GM12878 (cell line): Measurements from ENCODE around the gene TROAP. TPM values are rescaled to one million over a fixed set of nuclear protein-coding genes. Genes with fewer than 3 reads are reported as not detected.

ENCODE experiments used
- ATAC-seq: fragments of 200-7000 bp; cut with Tn5 transposase; 3 replicates; pipeline ENCODE4 v1.9.1; 2020; ENCODE audit warnings: mild to moderate bottlenecking, moderate library complexity
- BruUV-seq: library from RNA; stranded (reverse); fragments of 400-500 nt; replicated peaks from 2 replicates; lab custom pipeline; 2021; lab: Mats Ljungman, UMichigan
- CTCF ChIA-PET: fragments of 300-600 bp; sonication (Branson Sonifier 250); formaldehyde crosslinking; extraction: SDS; loops from one replicate; lab custom pipeline; 2021; ENCODE audit warnings: inconsistent platforms; lab: Yijun Ruan, JAX
- POLR2A ChIA-PET: fragments of 350-600 bp; formaldehyde crosslinking; extraction: SDS; loops from one replicate; lab custom pipeline; 2021; ENCODE audit warnings: inconsistent platforms; lab: Charles Lee
- RAD21 ChIA-PET: fragments of 300-600 bp; sonication (Branson Sonifier 250); formaldehyde crosslinking; loops from one replicate; lab custom pipeline; 2023; ENCODE audit warnings: antibody characterized with exemption; ENCODE audit not compliant: unreplicated experiment; lab: Charles Lee
- SMC1A ChIA-PET: fragments of 300-600 bp; sonication (Branson Sonifier 250); formaldehyde crosslinking; loops from one replicate; lab custom pipeline; 2023; ENCODE audit not compliant: unreplicated experiment, uncharacterized antibody; lab: Charles Lee
- DNase-seq: peaks from one replicate; pipeline ENCODE4 v3.0.0-alpha.2; 2011; ENCODE audit warnings: low read depth, low spot score
- FAIRE-seq: peaks from 3 replicates; lab custom pipeline; 2011; peaks lifted over from hg19 to GRCh38; lab: Jason Lieb, UNC
- H2AFZ ChIP-seq: 2 replicates; pipeline ENCODE4 v1.6.0; 2011; ENCODE audit warnings: low read depth, low read length, control low read depth; ENCODE audit not compliant: control insufficient read depth
- H3K27ac ChIP-seq: 2 replicates; pipeline ENCODE4 v1.5.1; 2011; ENCODE audit warnings: control low read depth; ENCODE audit not compliant: control insufficient read depth, insufficient read depth
- H3K27me3 ChIP-seq, 2 experiments: replicated peaks in 1 of 2; 2 replicates each; pipeline versions ENCODE4 v1.6.0 to v1.6.1; 2011; ENCODE audit warnings: low read length in 1 of 2; ENCODE audit not compliant: control insufficient read depth in 2 of 2, insufficient read depth in 2 of 2
- H3K36me3 ChIP-seq, 2 experiments: 2 replicates each; pipeline ENCODE4 v1.5.1; 2011; ENCODE audit warnings: low read length in 1 of 2; ENCODE audit not compliant: control insufficient read depth in 2 of 2, insufficient read depth in 2 of 2
- H3K4me1 ChIP-seq: 2 replicates; pipeline ENCODE4 v1.6.1; 2011; ENCODE audit warnings: mild to moderate bottlenecking, low read length, moderate library complexity, mixed read lengths; ENCODE audit not compliant: control insufficient read depth, insufficient read depth
- H3K4me2 ChIP-seq: 2 replicates; pipeline ENCODE4 v1.6.0; 2011; ENCODE audit warnings: control low read depth; ENCODE audit not compliant: control insufficient read depth, insufficient read depth
- H3K4me3 ChIP-seq: fragments of 200-600 bp; sonication (generic); 2 replicates; pipeline ENCODE4 v1.5.1; 2016
- H3K79me2 ChIP-seq: 2 replicates; pipeline ENCODE4 v1.6.0; 2011; ENCODE audit warnings: low read length; ENCODE audit not compliant: control insufficient read depth, insufficient read depth
- H3K9ac ChIP-seq: 2 replicates; pipeline ENCODE4 v1.8.0; 2011; ENCODE audit warnings: low read length, control low read depth, mixed read lengths; ENCODE audit not compliant: control insufficient read depth, insufficient read depth
- H3K9me3 ChIP-seq: replicated peaks from 3 replicates; pipeline ENCODE4 v1.5.1; 2011; ENCODE audit warnings: mild to moderate bottlenecking, low read length; ENCODE audit not compliant: control insufficient read depth, insufficient read depth
- H4K20me1 ChIP-seq: 2 replicates; pipeline ENCODE4 v1.6.0; 2011; ENCODE audit not compliant: control insufficient read depth, insufficient read depth
- ATF7 ChIP-seq: fragments of 450-650 bp; IDR thresholded peaks from 2 replicates; pipeline ENCODE4 v1.6.1; 2016; ENCODE audit warnings: low read depth, mild to moderate bottlenecking
- EGR1 ChIP-seq, 2 experiments: IDR thresholded peaks; 1 replicate in 1 of 2; 2 replicates in 1 of 2; pipeline ENCODE4 v1.6.1; 2011 to 2012; ENCODE audit warnings: low read depth in 2 of 2, low read length in 2 of 2, borderline replicate concordance in 1 of 2, mild to moderate bottlenecking in 1 of 2, moderate library complexity in 1 of 2
- JUND ChIP-seq: IDR thresholded peaks from 2 replicates; pipeline ENCODE4 v1.6.1; 2012; ENCODE audit warnings: low read depth, mild to moderate bottlenecking, low read length, improper control_type of control experiment, moderate library complexity
- NFIC ChIP-seq: IDR thresholded peaks from 2 replicates; pipeline ENCODE4 v1.6.1; 2012; ENCODE audit warnings: low read depth, mild to moderate bottlenecking, inconsistent platforms, low read length, moderate library complexity
- SMAD1 ChIP-seq: fragments of 450-650 bp; IDR thresholded peaks from 2 replicates; pipeline ENCODE4 v1.6.1; 2018; ENCODE audit warnings: mild to moderate bottlenecking, low read depth; ENCODE audit not compliant: partially characterized antibody
- WGBS: methylation state at CpG from one replicate; pipeline ENCODE4 v1.1.6; 2016; ENCODE audit warnings: low lambda C conversion rate; ENCODE audit not compliant: insufficient replicate concordance, insufficient coverage; ENCODE audit errors: missing lambda C conversion rate; 5-methylcytosine and 5-hydroxymethylcytosine counted together
- in situ Hi-C: fragments of 300-500 bp; cut with MboI; formaldehyde crosslinking; loops from 9 replicates; pipeline ENCODE4 v1.14.3; 2018; ENCODE audit warnings: mixed read lengths
- intact Hi-C: fragments of 100-400 bp; cut with micrococcal nuclease; formaldehyde crosslinking; loops from one replicate; pipeline ENCODE4 v1.14.2; 2022; ENCODE audit not compliant: unreplicated experiment
- polyA plus RNA-seq, 11 experiments: library from polyadenylated mRNA; depleted of rRNA in 4 of 11; unstranded in 6 of 11; stranded (reverse) in 5 of 11; fragments of >200 nt; fragmentation: Nextera tagmentation in 4 of 11; fragmentation: Illumina TruSeq in 1 of 11; extraction: Ambion mirVana in 4 of 11; extraction: Trizol in 1 of 11; gene quantifications; 1 replicate in 1 of 11; 2 replicates in 10 of 11; pipeline versions ENCODE4 v1.2.1 to v1.2.3, GENCODE V29; 2011 to 2016; ENCODE audit warnings: inconsistent platforms in 2 of 11, missing spikeins in 2 of 11, low read depth in 1 of 11
- total RNA-seq, 4 experiments: library from RNA; depleted of rRNA in 3 of 4; stranded (reverse); fragments of >200 nt in 3 of 4; fragmentation: Illumina TruSeq in 1 of 4; extraction: Trizol in 1 of 4; gene quantifications; 2 replicates each; pipeline versions ENCODE4 v1.2.1 to v1.2.3, GENCODE V29; 2013 to 2021
- TF ChIP-seq, protein P1 (sequence below): IDR thresholded peaks from 2 replicates; pipeline ENCODE4 v1.6.1; 2012; ENCODE audit warnings: low read length, inconsistent platforms
- TF ChIP-seq, protein P2 (sequence below): fragments of 450-650 bp; IDR thresholded peaks from 2 replicates; pipeline ENCODE4 v1.6.1; 2017; ENCODE audit warnings: mild to moderate bottlenecking, moderate library complexity
- TF ChIP-seq, protein P3 (sequence below): IDR thresholded peaks from 2 replicates; pipeline ENCODE4 v1.6.1; 2011; ENCODE audit warnings: mild to moderate bottlenecking, low read depth, low read length, moderate library complexity; ENCODE audit not compliant: insufficient replicate concordance
- TF ChIP-seq, protein P4 (sequence below): fragments of 450-650 bp; formaldehyde crosslinking; IDR thresholded peaks from 2 replicates; pipeline ENCODE4 v1.5.0; 2022; ENCODE audit warnings: mild to moderate bottlenecking, missing genetic modification characterization

Gene TROAP
- total and polyA plus RNA-seq, 10 of the 15 experiments (the other 5 are each of a cell fraction or from before 2014, with no cell fraction given) = 26.8 to 93.7 (median 52.6) TPM

DNA sequence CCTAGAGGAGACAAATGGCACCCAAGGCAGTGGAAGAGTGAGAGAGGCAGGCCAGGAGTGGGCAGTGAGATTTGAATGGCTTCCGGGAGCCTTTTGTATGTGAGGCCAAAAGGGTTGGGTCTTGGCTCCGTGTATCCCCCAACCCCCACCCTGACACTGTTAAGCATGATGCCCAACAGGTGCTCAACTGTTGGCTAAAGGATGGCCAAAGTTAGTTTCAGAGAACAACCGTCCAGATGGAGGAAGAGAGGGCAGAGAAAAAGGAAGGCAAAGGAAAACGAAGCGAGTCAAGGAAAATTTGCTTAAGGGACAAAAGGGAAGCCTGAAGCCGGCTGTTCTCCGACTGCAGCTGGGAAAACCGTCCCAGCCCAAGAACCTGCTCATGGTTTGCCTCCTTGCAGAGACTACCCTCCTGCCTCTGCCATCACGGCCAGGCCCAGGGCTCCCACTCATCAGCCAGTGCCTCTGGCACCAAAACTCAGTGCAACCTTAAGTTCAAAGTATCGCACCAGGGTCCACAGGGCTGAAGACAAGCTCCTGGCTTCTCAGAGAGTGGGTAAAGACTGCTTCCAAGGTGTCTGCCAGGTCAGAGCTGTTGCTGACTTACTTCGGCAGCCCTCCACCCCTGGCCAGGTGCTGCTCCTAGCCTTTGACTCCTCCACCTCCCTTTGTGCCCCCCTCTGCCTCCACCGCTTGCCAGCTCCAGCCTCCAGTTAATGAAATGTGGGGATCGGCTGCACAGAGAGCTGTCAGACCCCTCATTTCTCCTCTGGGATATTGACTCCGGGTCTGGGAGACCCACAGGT lies 18.1 kb downstream of the TROAP start:
- CTCF ChIA-PET = interaction anchor here (0.6 to 4.0 kb wide), 12 partner anchors 9 to 195 kb away, joined by 3 to 139 read pairs (median 13); partner anchors contain the start of genes PRPH, SPATS2 and TROAP
- H2AFZ ChIP-seq = no peak overlapping the region

More for the DNA sequence above, 18.1 kb downstream of the TROAP start:
- Histone ChIP-seq H3K4me3 (no peak overlapping the region), H3K36me3 (no peaks in the 10 kb centered on the region), H3K27me3 (peaks cover 24 to 26% of the 10 kb centered on the region in 2 experiments), H4K20me1 (no peaks in the 10 kb centered on the region; the same call in none of the 2 replicates), H3K4me1 (peaks cover 25% of the 10 kb centered on the region), H3K9me3 (no peaks in the 10 kb centered on the region)
- ATAC-seq = no peak
- no TSS peak for BruUV-seq
- DNase-seq = no peak
- FAIRE-seq = no peak
- ChIA-PET POLR2A (interaction anchor here (0.6 to 2.1 kb wide), 3 partner anchors 9 to 227 kb away, joined by 4 to 9 read pairs (median 4); partner anchors contain the start of gene TROAP), SMC1A (interaction anchor here (0.8 to 3.2 kb wide), 6 partner anchors 9 to 239 kb away, joined by 3 to 22 read pairs (median 4); partner anchors contain the start of gene TROAP)
- intact Hi-C loops = no loop called here
- TF ChIP-seq EGR1 (IDR thresholded peaks at IDR 0.05; ENCODE audit: borderline replicate concordance in 1 of 2, low read depth in 2 of 2, low read length in 2 of 2) = no peak
- TF ChIP-seq JUND = no peak
- no peak for TF ChIP-seq ATF7
- TF ChIP-seq, protein P1, sequence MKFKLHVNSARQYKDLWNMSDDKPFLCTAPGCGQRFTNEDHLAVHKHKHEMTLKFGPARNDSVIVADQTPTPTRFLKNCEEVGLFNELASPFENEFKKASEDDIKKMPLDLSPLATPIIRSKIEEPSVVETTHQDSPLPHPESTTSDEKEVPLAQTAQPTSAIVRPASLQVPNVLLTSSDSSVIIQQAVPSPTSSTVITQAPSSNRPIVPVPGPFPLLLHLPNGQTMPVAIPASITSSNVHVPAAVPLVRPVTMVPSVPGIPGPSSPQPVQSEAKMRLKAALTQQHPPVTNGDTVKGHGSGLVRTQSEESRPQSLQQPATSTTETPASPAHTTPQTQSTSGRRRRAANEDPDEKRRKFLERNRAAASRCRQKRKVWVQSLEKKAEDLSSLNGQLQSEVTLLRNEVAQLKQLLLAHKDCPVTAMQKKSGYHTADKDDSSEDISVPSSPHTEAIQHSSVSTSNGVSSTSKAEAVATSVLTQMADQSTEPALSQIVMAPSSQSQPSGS = no peak
- TF ChIP-seq, protein P2, sequence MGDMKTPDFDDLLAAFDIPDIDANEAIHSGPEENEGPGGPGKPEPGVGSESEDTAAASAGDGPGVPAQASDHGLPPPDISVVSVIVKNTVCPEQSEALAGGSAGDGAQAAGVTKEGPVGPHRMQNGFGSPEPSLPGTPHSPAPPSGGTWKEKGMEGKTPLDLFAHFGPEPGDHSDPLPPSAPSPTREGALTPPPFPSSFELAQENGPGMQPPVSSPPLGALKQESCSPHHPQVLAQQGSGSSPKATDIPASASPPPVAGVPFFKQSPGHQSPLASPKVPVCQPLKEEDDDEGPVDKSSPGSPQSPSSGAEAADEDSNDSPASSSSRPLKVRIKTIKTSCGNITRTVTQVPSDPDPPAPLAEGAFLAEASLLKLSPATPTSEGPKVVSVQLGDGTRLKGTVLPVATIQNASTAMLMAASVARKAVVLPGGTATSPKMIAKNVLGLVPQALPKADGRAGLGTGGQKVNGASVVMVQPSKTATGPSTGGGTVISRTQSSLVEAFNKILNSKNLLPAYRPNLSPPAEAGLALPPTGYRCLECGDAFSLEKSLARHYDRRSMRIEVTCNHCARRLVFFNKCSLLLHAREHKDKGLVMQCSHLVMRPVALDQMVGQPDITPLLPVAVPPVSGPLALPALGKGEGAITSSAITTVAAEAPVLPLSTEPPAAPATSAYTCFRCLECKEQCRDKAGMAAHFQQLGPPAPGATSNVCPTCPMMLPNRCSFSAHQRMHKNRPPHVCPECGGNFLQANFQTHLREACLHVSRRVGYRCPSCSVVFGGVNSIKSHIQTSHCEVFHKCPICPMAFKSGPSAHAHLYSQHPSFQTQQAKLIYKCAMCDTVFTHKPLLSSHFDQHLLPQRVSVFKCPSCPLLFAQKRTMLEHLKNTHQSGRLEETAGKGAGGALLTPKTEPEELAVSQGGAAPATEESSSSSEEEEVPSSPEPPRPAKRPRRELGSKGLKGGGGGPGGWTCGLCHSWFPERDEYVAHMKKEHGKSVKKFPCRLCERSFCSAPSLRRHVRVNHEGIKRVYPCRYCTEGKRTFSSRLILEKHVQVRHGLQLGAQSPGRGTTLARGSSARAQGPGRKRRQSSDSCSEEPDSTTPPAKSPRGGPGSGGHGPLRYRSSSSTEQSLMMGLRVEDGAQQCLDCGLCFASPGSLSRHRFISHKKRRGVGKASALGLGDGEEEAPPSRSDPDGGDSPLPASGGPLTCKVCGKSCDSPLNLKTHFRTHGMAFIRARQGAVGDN = no peak
- TF ChIP-seq SMAD1 = no peak
- TF ChIP-seq, protein P3, sequence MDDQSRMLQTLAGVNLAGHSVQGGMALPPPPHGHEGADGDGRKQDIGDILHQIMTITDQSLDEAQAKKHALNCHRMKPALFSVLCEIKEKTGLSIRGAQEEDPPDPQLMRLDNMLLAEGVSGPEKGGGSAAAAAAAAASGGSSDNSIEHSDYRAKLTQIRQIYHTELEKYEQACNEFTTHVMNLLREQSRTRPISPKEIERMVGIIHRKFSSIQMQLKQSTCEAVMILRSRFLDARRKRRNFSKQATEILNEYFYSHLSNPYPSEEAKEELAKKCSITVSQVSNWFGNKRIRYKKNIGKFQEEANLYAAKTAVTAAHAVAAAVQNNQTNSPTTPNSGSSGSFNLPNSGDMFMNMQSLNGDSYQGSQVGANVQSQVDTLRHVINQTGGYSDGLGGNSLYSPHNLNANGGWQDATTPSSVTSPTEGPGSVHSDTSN = no peak
- TF ChIP-seq NFIC = no peak
- TF ChIP-seq, protein P4, sequence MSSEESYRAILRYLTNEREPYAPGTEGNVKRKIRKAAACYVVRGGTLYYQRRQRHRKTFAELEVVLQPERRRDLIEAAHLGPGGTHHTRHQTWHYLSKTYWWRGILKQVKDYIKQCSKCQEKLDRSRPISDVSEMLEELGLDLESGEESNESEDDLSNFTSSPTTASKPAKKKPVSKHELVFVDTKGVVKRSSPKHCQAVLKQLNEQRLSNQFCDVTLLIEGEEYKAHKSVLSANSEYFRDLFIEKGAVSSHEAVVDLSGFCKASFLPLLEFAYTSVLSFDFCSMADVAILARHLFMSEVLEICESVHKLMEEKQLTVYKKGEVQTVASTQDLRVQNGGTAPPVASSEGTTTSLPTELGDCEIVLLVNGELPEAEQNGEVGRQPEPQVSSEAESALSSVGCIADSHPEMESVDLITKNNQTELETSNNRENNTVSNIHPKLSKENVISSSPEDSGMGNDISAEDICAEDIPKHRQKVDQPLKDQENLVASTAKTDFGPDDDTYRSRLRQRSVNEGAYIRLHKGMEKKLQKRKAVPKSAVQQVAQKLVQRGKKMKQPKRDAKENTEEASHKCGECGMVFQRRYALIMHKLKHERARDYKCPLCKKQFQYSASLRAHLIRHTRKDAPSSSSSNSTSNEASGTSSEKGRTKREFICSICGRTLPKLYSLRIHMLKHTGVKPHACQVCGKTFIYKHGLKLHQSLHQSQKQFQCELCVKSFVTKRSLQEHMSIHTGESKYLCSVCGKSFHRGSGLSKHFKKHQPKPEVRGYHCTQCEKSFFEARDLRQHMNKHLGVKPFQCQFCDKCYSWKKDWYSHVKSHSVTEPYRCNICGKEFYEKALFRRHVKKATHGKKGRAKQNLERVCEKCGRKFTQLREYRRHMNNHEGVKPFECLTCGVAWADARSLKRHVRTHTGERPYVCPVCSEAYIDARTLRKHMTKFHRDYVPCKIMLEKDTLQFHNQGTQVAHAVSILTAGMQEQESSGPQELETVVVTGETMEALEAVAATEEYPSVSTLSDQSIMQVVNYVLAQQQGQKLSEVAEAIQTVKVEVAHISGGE (CRISPR knock-in tag) = no peak
- TF ChIP-seq, all 136 proteins: peak for 0
- in situ Hi-C loops = no loop called here
- Histone ChIP-seq H3K9ac (no peak overlapping the region), H3K79me2 (no peaks in the 10 kb centered on the region), H3K27ac (no peak overlapping the region), H3K4me2 (no peak overlapping the region)
- 34% methylated on average over 14 of the region's 14 CpGs for WGBS
- RAD21 ChIA-PET = interaction anchor here (1.2 to 3.0 kb wide), 6 partner anchors 9 to 173 kb away, joined by 3 to 25 read pairs (median 12); partner anchors contain the start of gene TROAP
